Fibroblast of the aortic adventitia (primary cell): Measurements from ENCODE around the gene CA4. TPM values are rescaled to one million over a fixed set of nuclear protein-coding genes. Genes with fewer than 3 reads are reported as not detected.
"Not testable (repeated sequence)": the region's sequence is repeated elsewhere in the genome, so short reads cannot be mapped to it uniquely, and the experiment has no call there.

ENCODE experiments used
- DNase-seq: peaks from one replicate; pipeline ENCODE4 v3.0.0-alpha.2; 2010; ENCODE audit warnings: low read depth
- H3K4me3 ChIP-seq: 2 replicates; pipeline ENCODE4 v1.5.1; 2011; ENCODE audit warnings: low read depth, mild to moderate bottlenecking, control low read depth, low read length, moderate library complexity
- total RNA-seq: library from RNA; depleted of rRNA; stranded (reverse); fragments of >200 nt; gene quantifications from 2 replicates; pipeline ENCODE4 v1.2.3, GENCODE V29; 2012; ENCODE audit warnings: low replicate concordance
- TF ChIP-seq, protein P1 (sequence below): IDR thresholded peaks from 2 replicates; pipeline ENCODE4 v1.5.1; 2011; ENCODE audit warnings: mild to moderate bottlenecking, low read length, control low read depth, inconsistent platforms; ENCODE audit not compliant: insufficient read depth

CA4 gene
- total RNA-seq, 1 donor = not detected

- DNase-seq = no peak
- TF ChIP-seq, protein P1, sequence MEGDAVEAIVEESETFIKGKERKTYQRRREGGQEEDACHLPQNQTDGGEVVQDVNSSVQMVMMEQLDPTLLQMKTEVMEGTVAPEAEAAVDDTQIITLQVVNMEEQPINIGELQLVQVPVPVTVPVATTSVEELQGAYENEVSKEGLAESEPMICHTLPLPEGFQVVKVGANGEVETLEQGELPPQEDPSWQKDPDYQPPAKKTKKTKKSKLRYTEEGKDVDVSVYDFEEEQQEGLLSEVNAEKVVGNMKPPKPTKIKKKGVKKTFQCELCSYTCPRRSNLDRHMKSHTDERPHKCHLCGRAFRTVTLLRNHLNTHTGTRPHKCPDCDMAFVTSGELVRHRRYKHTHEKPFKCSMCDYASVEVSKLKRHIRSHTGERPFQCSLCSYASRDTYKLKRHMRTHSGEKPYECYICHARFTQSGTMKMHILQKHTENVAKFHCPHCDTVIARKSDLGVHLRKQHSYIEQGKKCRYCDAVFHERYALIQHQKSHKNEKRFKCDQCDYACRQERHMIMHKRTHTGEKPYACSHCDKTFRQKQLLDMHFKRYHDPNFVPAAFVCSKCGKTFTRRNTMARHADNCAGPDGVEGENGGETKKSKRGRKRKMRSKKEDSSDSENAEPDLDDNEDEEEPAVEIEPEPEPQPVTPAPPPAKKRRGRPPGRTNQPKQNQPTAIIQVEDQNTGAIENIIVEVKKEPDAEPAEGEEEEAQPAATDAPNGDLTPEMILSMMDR = no peak
- no peak overlapping the region for H3K4me3 ChIP-seq
Observed at GRCh38 chr17:60188759-60189158, 39.0 kb downstream of the CA4 start.

GRCh38 chr17:60190032-60190431 lies 40.3 kb downstream of the CA4 start:
- DNase-seq, H3K4me3 ChIP-seq: not testable (repeated sequence)

DNA sequence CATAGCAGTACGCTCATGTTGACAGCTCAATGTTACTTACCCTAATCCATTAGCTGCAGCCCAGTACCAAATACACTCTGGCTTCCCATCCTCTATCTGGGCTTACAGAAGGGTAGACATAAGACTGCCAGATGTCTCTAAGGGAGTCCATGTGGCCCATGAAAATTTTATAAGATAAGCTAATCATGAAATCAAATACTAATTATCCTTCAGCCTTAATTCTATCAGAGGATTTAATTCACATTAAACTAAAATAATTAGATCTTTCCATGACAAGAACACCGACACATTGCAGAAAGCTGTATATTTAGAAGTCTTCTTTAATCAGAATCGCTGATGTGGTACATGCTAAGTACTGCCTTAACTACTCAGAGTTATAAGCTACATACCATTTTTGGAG lies 43.3 kb downstream of the CA4 start:
- DNase-seq = not testable (repeated sequence)

DNA sequence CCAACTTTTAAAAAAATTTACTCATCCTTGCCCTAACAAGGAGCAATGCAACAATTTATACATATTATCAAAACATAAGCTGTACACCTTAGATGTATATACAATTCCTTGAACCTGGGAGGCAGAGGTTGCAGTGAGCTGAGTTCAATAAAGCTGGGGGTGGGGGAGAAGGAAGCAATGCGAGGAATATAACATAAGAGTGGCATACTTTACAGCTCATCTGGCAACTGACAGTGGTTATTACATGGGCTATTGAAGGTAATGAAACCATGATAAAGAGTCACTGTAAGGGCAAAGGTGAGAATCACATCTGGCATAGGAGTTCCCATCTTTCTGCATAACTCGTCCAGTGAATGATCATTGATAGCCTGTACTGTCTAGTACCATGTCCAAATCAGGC lies 43.7 kb downstream of the CA4 start:
- DNase-seq = no peak
- TF ChIP-seq, protein P1 = no peak
- H3K4me3 ChIP-seq = no peak overlapping the region

More for the DNA sequence above, 43.3 kb downstream of the CA4 start:
- not testable (repeated sequence) for H3K4me3 ChIP-seq

GRCh38 chr17:60194141-60194540 lies 44.4 kb downstream of the CA4 start:
- not testable (repeated sequence) for DNase-seq, H3K4me3 ChIP-seq

- DNase-seq, H3K4me3 ChIP-seq: not testable (repeated sequence)
Observed at GRCh38 chr17:60198630-60199029, 48.9 kb downstream of the CA4 start.

- not testable (repeated sequence) for H3K4me3 ChIP-seq, DNase-seq
Observed at GRCh38 chr17:60205782-60206181, 56.0 kb downstream of the CA4 start.

DNA sequence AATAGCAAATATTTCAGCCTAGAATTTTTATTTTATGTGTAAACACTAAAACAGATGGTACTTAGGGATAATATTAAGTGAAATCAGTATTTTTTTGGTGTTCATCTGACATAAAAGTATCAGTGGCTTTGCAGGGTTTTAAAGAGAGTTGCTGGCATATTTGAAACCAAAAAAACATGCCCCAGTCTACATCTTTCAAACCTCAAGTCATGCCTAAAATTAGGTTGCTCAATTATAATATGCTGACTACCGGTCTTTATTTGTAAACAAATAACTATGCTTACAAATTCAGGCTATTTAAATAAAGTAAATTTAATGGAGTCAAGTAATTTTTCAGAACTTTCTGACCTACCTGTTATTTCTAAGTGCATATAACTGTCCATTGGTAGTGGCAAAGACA lies 58.5 kb downstream of the CA4 start:
- not testable (repeated sequence) for H3K4me3 ChIP-seq, DNase-seq

Other genes starting within 250 kb of the CA4 start
- gene RNFT1, start 185.2 kb upstream of the CA4 start, total RNA-seq = 9.6 and 15.0 TPM in 2 replicates
- 15.0 and 27.3 TPM in 2 replicates for gene HEATR6, start 71.1 kb upstream of the CA4 start, total RNA-seq
- 59.1 and 73.2 TPM in 2 replicates for gene USP32, start 242.2 kb downstream of the CA4 start, total RNA-seq